K562 (cell line): ENCODE data around the gene KLRC2. TPM values are rescaled to one million over a fixed set of nuclear protein-coding genes. Genes with fewer than 3 reads are reported as not detected.

Experiments used
- GTF2E2 ChIP-seq: fragments of 200-800 bp; sonication (Bioruptor generic); IDR thresholded peaks from 2 replicates; pipeline ENCODE4 v1.6.1; 2016; ENCODE audit warnings: missing genetic modification characterization, missing compliant biosample characterization
- HDAC6 ChIP-seq: IDR thresholded peaks from 2 replicates; pipeline ENCODE4 v1.6.1; 2012; ENCODE audit warnings: low read depth, mild to moderate bottlenecking, control low read depth, inconsistent platforms, low read length, moderate library complexity
- HDAC8 ChIP-seq: fragments of 450-650 bp; IDR thresholded peaks from 2 replicates; pipeline ENCODE4 v1.6.1; 2016; ENCODE audit warnings: mild to moderate bottlenecking, missing genetic modification characterization, moderate library complexity, missing compliant biosample characterization
- HMGN3 ChIP-seq: IDR thresholded peaks from 2 replicates; pipeline ENCODE4 v1.6.1; 2011; ENCODE audit warnings: borderline replicate concordance, low read depth, mild to moderate bottlenecking, mixed read lengths, low read length; ENCODE audit not compliant: insufficient read length; ENCODE audit errors: extremely low read depth
- KAT7 ChIP-seq: sonication (generic); formaldehyde crosslinking; IDR thresholded peaks from 2 replicates; pipeline ENCODE4 v1.8.0; 2022; ENCODE audit warnings: missing genetic modification reagents, mild to moderate bottlenecking, borderline replicate concordance
- NR2C2 ChIP-seq, 2 experiments: fragments of 200-800 bp in 1 of 2; sonication (Bioruptor generic) in 1 of 2; sonication (generic) in 1 of 2; formaldehyde crosslinking in 1 of 2; IDR thresholded peaks; 2 replicates each; pipeline versions ENCODE4 v1.6.1 to v1.8.0; 2016 to 2022; ENCODE audit warnings: mild to moderate bottlenecking in 1 of 2, missing compliant biosample characterization in 1 of 2, missing genetic modification characterization in 1 of 2, missing genetic modification reagents in 1 of 2
- SP2 ChIP-seq: IDR thresholded peaks from 2 replicates; pipeline ENCODE4 v1.6.1; 2011; ENCODE audit warnings: mild to moderate bottlenecking, low read depth, low read length, moderate library complexity; ENCODE audit not compliant: poor library complexity, severe bottlenecking; ENCODE audit errors: extremely low read depth
- TAF7 ChIP-seq: fragments of 450-650 bp; IDR thresholded peaks from 2 replicates; pipeline ENCODE4 v1.6.1; 2016; ENCODE audit warnings: missing genetic modification characterization, missing compliant biosample characterization
- XRCC5 ChIP-seq: fragments of 200-400 bp; formaldehyde crosslinking; IDR thresholded peaks from 2 replicates; pipeline ENCODE4 v1.6.1; 2017; ENCODE audit warnings: low read depth, mild to moderate bottlenecking, low read length
- ZBTB17 ChIP-seq: fragments of 450-650 bp; formaldehyde crosslinking; IDR thresholded peaks from 2 replicates; pipeline ENCODE4 v1.4.0; 2020; ENCODE audit warnings: mild to moderate bottlenecking
- ZBTB26 ChIP-seq: fragments of 450-650 bp; formaldehyde crosslinking; IDR thresholded peaks from 2 replicates; pipeline ENCODE4 v1.4.0; 2022; ENCODE audit warnings: missing genetic modification characterization
- ZNF165 ChIP-seq: fragments of 250-450 bp; sonication (Bioruptor Pico); IDR thresholded peaks from 2 replicates; pipeline ENCODE4 v1.4.0; 2020; ENCODE audit warnings: borderline replicate concordance
- polyA plus RNA-seq, 8 experiments: library from polyadenylated mRNA; depleted of rRNA in 4 of 8; stranded (reverse) in 5 of 8; unstranded in 3 of 8; fragments of >200 nt; fragmentation: Nextera tagmentation in 2 of 8; fragmentation: Illumina TruSeq in 1 of 8; extraction: Ambion mirVana in 2 of 8; extraction: Trizol in 1 of 8; gene quantifications; 2 replicates each; pipeline versions ENCODE4 v1.2.1 to v1.2.3, GENCODE V29; 2011 to 2014; ENCODE audit warnings: inconsistent platforms in 1 of 8, missing spikeins in 1 of 8
- total RNA-seq, 7 experiments: library from RNA; depleted of rRNA in 6 of 7; stranded (reverse); fragments of >200 nt in 6 of 7; fragmentation: Illumina TruSeq in 2 of 7; extraction: Trizol in 2 of 7; gene quantifications; 2 replicates each; pipeline versions ENCODE4 v1.2.1 to v1.2.3, GENCODE V29; 2011 to 2021; ENCODE audit warnings: low replicate concordance in 1 of 7
- TF ChIP-seq, protein P1 (sequence below): sonication (generic); formaldehyde crosslinking; IDR thresholded peaks from 2 replicates; pipeline ENCODE4 v1.8.0; 2022; ENCODE audit warnings: mild to moderate bottlenecking, missing genetic modification reagents
- TF ChIP-seq, protein P2 (sequence below): sonication (generic); formaldehyde crosslinking; IDR thresholded peaks from 2 replicates; pipeline ENCODE4 v1.8.0; 2022; ENCODE audit warnings: mild to moderate bottlenecking, missing genetic modification reagents
- TF ChIP-seq, protein P3 (sequence below): fragments of 250-450 bp; sonication (Bioruptor Pico); IDR thresholded peaks from 2 replicates; pipeline ENCODE4 v1.4.0; 2020; ENCODE audit warnings: mild to moderate bottlenecking, moderate library complexity

KLRC2 gene
- total and polyA plus RNA-seq, 9 of the 15 experiments (the other 6 are each of a cell fraction or from before 2014, with no cell fraction given): not detected

GRCh38 chr12:10469701-10470100, 33.9 kb upstream of the KLRC2 start (continued):
- TF ChIP-seq SP2: no peak
- TF ChIP-seq HMGN3: no peak
- no peak for TF ChIP-seq NR2C2 (CRISPR knock-in tag; IDR thresholded peaks at IDR 0.05)
- no peak for TF ChIP-seq NR2C2 (tag; IDR thresholded peaks at IDR 0.05)
- TF ChIP-seq KAT7 (CRISPR knock-in tag): no peak
- no peak for TF ChIP-seq XRCC5
- TF ChIP-seq TAF7 (tag): no peak
- TF ChIP-seq HDAC6: no peak
- no peak for TF ChIP-seq GTF2E2 (tag)
- no peak for TF ChIP-seq ZBTB26 (CRISPR knock-in tag)
- no peak for TF ChIP-seq HDAC8 (tag)
- TF ChIP-seq ZNF165 (CRISPR knock-in tag): no peak
- TF ChIP-seq, protein P1, sequence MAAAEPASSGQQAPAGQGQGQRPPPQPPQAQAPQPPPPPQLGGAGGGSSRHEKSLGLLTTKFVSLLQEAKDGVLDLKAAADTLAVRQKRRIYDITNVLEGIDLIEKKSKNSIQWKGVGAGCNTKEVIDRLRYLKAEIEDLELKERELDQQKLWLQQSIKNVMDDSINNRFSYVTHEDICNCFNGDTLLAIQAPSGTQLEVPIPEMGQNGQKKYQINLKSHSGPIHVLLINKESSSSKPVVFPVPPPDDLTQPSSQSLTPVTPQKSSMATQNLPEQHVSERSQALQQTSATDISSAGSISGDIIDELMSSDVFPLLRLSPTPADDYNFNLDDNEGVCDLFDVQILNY (CRISPR knock-in tag): no peak
- TF ChIP-seq, protein P2, sequence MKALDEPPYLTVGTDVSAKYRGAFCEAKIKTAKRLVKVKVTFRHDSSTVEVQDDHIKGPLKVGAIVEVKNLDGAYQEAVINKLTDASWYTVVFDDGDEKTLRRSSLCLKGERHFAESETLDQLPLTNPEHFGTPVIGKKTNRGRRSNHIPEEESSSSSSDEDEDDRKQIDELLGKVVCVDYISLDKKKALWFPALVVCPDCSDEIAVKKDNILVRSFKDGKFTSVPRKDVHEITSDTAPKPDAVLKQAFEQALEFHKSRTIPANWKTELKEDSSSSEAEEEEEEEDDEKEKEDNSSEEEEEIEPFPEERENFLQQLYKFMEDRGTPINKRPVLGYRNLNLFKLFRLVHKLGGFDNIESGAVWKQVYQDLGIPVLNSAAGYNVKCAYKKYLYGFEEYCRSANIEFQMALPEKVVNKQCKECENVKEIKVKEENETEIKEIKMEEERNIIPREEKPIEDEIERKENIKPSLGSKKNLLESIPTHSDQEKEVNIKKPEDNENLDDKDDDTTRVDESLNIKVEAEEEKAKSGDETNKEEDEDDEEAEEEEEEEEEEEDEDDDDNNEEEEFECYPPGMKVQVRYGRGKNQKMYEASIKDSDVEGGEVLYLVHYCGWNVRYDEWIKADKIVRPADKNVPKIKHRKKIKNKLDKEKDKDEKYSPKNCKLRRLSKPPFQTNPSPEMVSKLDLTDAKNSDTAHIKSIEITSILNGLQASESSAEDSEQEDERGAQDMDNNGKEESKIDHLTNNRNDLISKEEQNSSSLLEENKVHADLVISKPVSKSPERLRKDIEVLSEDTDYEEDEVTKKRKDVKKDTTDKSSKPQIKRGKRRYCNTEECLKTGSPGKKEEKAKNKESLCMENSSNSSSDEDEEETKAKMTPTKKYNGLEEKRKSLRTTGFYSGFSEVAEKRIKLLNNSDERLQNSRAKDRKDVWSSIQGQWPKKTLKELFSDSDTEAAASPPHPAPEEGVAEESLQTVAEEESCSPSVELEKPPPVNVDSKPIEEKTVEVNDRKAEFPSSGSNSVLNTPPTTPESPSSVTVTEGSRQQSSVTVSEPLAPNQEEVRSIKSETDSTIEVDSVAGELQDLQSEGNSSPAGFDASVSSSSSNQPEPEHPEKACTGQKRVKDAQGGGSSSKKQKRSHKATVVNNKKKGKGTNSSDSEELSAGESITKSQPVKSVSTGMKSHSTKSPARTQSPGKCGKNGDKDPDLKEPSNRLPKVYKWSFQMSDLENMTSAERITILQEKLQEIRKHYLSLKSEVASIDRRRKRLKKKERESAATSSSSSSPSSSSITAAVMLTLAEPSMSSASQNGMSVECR: no peak
- TF ChIP-seq, protein P3, sequence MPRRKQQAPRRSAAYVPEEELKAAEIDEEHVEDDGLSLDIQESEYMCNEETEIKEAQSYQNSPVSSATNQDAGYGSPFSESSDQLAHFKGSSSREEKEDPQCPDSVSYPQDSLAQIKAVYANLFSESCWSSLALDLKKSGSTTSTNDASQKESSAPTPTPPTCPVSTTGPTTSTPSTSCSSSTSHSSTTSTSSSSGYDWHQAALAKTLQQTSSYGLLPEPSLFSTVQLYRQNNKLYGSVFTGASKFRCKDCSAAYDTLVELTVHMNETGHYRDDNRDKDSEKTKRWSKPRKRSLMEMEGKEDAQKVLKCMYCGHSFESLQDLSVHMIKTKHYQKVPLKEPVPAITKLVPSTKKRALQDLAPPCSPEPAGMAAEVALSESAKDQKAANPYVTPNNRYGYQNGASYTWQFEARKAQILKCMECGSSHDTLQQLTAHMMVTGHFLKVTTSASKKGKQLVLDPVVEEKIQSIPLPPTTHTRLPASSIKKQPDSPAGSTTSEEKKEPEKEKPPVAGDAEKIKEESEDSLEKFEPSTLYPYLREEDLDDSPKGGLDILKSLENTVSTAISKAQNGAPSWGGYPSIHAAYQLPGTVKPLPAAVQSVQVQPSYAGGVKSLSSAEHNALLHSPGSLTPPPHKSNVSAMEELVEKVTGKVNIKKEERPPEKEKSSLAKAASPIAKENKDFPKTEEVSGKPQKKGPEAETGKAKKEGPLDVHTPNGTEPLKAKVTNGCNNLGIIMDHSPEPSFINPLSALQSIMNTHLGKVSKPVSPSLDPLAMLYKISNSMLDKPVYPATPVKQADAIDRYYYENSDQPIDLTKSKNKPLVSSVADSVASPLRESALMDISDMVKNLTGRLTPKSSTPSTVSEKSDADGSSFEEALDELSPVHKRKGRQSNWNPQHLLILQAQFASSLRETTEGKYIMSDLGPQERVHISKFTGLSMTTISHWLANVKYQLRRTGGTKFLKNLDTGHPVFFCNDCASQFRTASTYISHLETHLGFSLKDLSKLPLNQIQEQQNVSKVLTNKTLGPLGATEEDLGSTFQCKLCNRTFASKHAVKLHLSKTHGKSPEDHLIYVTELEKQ (CRISPR knock-in tag): no peak
- TF ChIP-seq ZBTB17: no peak
